ENCODE data around the gene KAZN. TPM values are rescaled to one million over a fixed set of nuclear protein-coding genes. Genes with fewer than 3 reads are reported as not detected.

The KAZN gene
- total RNA-seq, 1 donor from 2014 or later = 4.3 TPM

GRCh38 chr1:15067148-15067547 lies 468.7 kb downstream of the KAZN start:
- no peak for ATAC-seq
- intact Hi-C loops (cut with DNase I) = no loop called here
- no peak for DNase-seq (ENCODE audit: missing footprints)

DNA sequence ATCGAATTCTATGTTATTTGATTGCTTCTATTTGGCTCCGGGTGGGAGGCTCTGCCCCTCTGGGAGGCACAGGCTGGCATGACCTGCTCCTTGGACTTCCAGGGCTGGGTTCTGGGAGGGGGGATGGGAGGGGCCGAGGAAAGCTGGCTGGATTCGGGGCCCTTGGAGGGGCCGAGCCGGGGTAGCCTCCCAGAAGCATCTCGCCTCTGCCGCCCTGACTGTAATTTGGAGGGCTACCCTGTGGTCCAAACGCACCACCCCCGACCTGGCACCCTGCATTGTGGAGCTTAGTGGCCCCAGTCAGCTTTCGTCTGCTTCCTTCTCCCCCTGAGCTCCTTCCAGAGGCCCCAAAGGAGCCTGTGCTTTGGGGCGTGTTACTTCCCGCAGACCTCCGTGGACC lies 469.7 kb downstream of the KAZN start:
- intact Hi-C loops (cut with DNase I) = no loop called here
- DNase-seq (ENCODE audit: missing footprints) (no peak), ATAC-seq (no peak)

- DNase-seq (ENCODE audit: missing footprints) = no peak
- intact Hi-C loops (cut with DNase I) = no loop called here
- ATAC-seq = no peak
Measured at GRCh38 chr1:15068997-15069396, 470.5 kb downstream of the KAZN start.

DNA sequence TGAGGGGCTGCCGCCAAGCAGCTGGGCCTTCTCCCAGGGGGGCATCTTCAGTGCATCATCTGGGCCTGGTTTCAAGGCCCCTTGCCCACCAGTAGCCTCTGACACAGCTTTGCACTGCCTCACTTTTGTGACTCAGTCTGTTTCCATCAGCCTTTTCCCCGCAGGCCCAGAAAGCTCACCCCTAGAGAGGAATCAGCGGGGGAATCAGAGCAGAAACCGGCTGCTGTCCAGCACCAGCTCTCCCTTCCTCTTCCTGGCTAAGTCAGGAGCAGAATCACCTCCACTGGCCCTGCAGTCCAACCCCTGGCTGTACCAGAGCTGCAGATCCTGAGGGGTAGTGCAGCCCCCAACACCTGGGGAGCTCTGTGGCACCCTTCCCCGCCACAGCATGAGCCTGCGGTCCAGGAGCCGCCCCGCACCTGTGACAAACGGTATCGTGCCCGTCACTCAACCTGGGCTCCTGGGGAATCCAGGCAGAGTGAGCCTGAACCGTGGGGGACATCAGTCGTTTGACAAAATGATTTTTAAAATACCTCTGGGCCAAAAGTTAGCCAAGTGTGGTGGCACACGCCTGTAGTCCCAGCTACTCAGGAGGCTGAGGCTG lies 471.8 kb downstream of the KAZN start:
- ATAC-seq (no peak), DNase-seq (ENCODE audit: missing footprints) (peak; percentile 49)
- intact Hi-C loops (cut with DNase I) = no loop called here

GRCh38 chr1:15071936-15072335 lies 473.5 kb downstream of the KAZN start:
- no peak for DNase-seq (ENCODE audit: missing footprints)
- no peak for ATAC-seq
- intact Hi-C loops (cut with DNase I) = no loop called here

GRCh38 chr1:15073799-15074308 lies 475.4 kb downstream of the KAZN start:
- peak; percentile 55 for DNase-seq (ENCODE audit: missing footprints)
- ATAC-seq = no peak
- intact Hi-C loops (cut with DNase I) = no loop called here

- ATAC-seq (no peak), DNase-seq (ENCODE audit: missing footprints) (no peak)
- intact Hi-C loops (cut with DNase I) = no loop called here
Measured at GRCh38 chr1:15075175-15075574, 476.7 kb downstream of the KAZN start.

DNA sequence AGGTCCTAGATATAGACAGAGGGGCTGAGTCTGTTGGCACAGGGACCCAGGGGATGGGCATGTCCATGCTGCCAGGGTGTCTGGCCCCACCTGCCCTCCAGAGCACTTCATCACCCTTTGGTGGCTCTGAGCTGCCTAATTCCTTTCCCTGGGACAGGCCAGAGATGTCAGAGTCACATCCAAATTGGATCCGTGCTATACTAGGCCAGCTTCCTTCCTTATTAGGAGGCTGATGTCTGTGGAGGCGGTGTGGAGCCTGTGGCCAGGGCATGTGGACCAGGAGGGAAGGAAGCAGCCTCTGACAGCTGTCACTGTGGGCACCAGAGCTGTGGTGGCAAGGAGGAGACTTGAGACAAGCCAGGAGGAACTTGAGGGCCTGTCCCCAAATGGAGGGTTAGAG lies 477.3 kb downstream of the KAZN start:
- intact Hi-C loops (cut with DNase I) = no loop called here
- DNase-seq (ENCODE audit: missing footprints) (peak; percentile 23), ATAC-seq (peak; percentile 73)

DNA sequence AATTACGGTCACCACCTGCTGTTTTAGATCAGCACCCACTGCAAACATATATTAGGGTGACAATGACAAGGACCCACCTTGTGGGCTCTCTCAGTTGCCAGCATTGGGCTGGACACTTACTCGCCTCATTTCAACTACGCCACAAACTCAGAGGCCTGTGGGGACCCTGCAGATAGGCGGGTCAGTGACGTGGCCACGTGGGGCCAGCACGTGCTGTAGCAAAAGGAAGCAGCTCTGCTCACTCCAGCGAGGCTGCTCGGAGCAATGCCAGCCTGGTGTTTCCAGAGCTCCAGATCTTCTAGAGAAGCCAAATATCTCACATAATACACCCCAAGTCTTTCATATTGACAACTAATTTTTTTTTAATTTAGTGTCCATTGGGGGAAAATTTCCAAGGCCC lies 478.3 kb downstream of the KAZN start:
- intact Hi-C loops (cut with DNase I) = no loop called here
- ATAC-seq = no peak
- DNase-seq (ENCODE audit: missing footprints) = peak; percentile 26

DNA sequence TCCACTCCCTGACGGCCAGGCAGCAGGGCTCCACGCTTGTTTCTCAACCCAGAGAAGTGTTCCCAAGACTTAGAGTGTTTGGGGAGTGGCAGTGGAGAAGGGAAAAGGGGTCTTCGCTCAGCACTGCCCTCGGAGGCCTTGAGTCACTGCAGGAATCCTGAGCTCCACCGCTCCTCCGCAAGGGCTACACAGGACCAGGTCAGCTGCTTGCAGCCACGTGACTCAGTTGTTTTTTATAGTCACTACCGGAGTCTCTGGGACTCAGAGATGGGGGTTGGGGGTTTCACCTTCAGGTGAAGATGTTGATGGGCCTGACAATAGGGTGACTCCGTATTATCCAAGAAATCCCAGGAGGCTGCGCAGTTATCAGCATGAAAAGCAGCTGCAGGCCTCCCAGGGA lies 478.9 kb downstream of the KAZN start:
- DNase-seq (ENCODE audit: missing footprints) (peak; percentile 1), ATAC-seq (no peak)
- intact Hi-C loops (cut with DNase I) = no loop called here

- intact Hi-C loops (cut with DNase I) = no loop called here
- ATAC-seq (peak; percentile 27), DNase-seq (ENCODE audit: missing footprints) (peak; percentile 44)
Measured at GRCh38 chr1:15080328-15081007, 482.0 kb downstream of the KAZN start.

DNA sequence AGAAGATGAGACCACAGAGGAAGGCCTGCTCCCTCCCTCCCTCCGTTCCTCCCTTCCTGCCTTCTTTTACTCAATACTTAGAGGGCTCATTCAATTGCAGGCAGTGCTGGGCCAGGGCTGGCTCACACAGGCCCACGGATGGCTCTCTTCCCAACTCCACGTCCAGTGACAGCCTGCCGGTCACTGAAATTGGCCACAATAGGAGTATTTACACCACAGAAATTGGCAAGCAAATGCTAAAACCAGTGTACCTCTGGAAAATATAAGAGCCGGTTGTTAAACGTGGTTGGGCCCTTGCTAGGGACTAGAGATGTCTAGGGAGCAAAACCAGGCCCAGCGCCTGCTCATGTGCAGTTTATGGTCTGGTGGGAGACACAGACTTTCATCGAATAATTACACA lies 482.6 kb downstream of the KAZN start:
- intact Hi-C loops (cut with DNase I) = no loop called here
- ATAC-seq = peak; percentile 84

DNA sequence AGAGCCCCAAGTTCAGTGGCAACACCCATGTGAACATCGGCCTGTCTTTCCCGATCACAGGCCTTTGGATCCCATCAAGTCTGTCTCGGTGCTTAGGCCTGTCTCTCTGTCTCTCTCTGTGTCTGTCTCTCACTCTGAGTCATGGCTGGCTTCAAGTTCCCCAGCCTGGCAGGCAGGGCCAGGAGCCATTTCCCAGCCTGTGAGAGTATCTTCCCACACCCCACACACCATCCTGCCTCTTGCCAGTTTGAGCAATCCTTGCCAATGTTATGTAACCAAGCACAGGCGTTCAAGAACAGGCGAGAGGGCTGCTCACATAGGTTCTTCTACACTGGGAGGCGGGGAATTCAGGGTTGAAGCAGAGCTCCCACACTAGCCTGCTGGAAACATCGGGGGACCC lies 485.1 kb downstream of the KAZN start:
- intact Hi-C loops (cut with DNase I) = no loop called here
- ATAC-seq (no peak), DNase-seq (ENCODE audit: missing footprints) (no peak)

More for the DNA sequence above, 482.6 kb downstream of the KAZN start:
- DNase-seq (ENCODE audit: missing footprints) = peak; percentile 58

GRCh38 chr1:15088281-15088971 lies 489.9 kb downstream of the KAZN start:
- intact Hi-C loops (cut with DNase I) = no loop called here
- ATAC-seq (no peak), DNase-seq (ENCODE audit: missing footprints) (no peak)

- ATAC-seq (no peak), DNase-seq (ENCODE audit: missing footprints) (no peak)
- intact Hi-C loops (cut with DNase I) = no loop called here
Measured at GRCh38 chr1:15089258-15089992, 490.9 kb downstream of the KAZN start.

DNA sequence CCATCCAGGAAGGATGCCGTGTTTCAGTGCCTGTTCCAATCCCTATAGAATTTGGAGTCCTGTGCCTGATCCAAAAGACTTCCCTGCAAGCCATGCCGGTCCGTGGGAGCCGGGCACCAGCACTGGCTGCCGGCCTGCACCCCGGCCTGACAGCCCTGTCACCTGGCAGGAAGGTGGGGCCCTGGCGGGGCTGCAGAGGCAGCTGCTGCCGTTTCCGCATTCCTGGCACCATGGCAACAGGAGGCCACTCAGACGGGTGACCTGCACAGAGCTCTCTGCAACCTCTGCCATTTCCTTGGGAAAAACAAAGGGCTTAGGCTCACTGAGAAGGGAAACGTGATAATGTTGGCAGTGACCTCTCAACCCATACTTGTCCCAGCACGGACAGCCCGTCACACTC lies 491.9 kb downstream of the KAZN start:
- ATAC-seq = peak; percentile 39
- intact Hi-C loops (cut with DNase I) = no loop called here

GRCh38 chr1:15094056-15094455 lies 495.6 kb downstream of the KAZN start:
- intact Hi-C loops (cut with DNase I) = no loop called here
- ATAC-seq (no peak), DNase-seq (ENCODE audit: missing footprints) (no peak)

More for the DNA sequence above, 491.9 kb downstream of the KAZN start:
- no peak for DNase-seq (ENCODE audit: missing footprints)

- intact Hi-C loops (cut with DNase I) = no loop called here
- DNase-seq (ENCODE audit: missing footprints) (no peak), ATAC-seq (no peak)
Measured at GRCh38 chr1:15094719-15095495, 496.4 kb downstream of the KAZN start.

DNA sequence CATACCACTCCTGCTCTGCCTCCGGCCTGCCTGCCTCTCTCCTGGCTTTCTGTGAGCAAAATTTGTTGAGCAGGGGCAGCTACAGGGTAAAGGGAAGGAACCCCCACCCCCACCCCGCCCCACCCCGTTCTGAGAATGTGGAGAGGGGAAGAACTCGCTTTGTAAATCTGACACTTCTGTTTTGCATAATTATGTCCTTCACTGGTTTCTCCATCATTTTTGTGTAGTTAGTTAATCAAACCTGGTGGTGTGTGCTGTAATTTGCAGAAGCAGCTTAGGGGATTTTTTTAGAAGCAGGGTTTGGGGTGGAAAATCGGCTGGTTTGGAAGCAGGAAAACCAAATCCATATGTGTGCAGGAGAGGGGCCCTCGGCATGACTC lies 497.0 kb downstream of the KAZN start:
- intact Hi-C loops (cut with DNase I) = no loop called here
- DNase-seq (ENCODE audit: missing footprints) (no peak), ATAC-seq (no peak)
